NCI-H2107 treated with DMSO at 0.1 percent for 48 hours (cell line): ENCODE data around the gene IFIT5.
"Not testable (repeated sequence)": the region's sequence is repeated elsewhere in the genome, so short reads cannot be mapped to it uniquely, and the experiment has no call there.

ENCODE experiments used
- DNase-seq: peaks from one replicate; lab custom pipeline; 2025; ENCODE audit not compliant: unreplicated experiment; lab: John Stamatoyannopoulos, UW

Gene IFIT5

DNA sequence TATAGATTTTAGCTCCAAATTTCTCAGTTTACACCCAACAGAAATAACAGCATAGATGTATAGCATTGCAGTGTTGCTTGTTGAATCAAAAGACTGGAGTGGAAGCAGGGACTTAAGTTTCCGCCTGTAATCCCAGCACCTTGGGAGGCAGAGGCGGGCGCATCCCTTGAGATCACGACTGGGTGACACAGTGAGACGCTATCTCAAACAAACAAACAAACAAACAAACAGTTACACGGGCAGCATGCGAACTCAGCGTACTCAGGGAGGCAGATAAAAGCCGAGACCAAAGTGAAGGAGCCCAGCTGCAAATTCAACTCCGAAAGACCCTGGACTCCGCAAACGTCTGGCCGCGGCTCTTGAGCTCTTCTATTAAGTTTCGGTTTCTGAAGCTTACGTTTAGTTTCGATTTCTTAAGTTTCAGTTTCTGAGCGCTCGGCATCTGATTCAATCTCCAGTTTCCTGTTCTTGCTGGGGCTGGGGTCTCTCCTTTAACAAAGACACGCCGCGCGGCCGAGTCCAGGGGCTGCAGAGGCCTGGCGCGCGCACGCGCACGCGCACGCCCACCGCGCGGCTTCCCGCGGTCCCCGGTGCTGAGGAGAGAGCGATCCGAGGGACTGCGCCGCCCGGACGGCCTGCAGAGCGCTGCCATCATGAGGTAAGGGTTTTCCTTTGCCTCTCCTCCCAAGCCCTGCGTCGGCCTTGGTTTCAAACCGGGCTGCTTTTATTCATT is at the start of gene IFIT5:
Gene IFIT5, plus strand, starts transcription at position 423 of the 733 bp plus-strand sequence. Its CDS starts 231 bp downstream, at position 654.
- peak; percentile 45 for DNase-seq

GRCh38 chr10:89367529-89367928 is 46.8 kb upstream of the IFIT5 start:
- peak; percentile 6 for DNase-seq

DNA sequence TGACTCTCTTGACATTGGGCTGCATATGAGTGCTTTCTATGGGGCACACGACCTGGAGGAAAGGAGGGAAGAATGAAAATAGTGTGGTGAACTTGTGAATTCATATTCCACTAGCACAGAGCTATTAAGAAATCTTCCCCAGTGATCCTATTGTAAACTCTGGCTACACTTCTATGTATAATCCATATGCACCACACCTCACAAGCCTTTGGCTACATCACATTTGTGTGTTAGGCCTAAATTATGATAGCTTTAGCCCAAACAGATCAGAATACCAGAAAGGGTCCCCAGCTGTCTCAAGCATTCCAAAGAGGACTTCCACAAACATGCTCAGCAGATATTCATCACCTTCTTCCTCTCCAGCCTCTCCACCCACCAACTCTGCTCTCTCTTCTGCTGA is 46.2 kb upstream of the IFIT5 start:
- no peak for DNase-seq

DNA sequence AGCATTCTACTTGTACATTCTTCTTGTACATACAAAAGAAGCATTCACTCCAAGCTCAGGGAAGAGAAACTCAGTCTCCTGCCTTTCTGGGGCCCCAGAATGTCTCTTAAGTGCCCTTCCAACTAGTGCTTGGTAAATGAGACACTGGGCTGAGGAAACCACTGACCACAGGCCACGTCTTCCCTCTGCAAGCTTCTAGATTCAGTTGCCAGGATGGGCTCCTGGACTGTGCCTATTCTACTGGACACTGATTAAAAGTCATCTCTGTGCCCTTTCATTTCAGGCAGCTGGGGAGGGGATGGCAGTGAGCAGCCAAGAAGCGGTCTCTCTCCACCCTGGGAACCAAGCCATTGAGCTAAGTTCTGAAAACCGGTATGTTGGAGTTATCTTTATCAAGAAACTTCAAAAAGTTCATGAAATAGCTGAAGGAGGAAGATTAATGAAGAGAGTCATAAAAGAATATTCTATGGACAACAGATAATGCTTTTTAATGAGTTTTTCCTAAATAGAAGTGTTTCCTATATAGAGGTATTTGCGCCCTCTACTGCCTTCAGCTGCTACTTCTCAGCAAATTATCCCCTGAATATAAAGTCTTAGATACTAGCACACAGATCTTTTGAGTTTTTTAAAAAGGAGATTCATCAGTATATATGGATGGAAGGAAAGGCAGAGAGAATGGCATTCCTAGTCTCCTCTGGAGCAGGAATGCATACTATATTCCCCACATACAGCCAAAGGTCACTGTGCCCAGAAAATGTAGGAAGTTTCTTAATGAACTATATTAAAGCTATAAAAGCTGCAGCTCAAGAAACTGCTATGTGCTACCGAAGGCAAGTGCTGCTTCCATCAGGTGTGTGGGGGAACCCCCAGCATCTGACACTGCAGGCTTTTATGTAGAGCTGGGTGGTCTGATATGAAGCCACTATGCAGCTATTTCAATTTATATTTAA is 44.9 kb upstream of the IFIT5 start:
- no peak for DNase-seq

DNA sequence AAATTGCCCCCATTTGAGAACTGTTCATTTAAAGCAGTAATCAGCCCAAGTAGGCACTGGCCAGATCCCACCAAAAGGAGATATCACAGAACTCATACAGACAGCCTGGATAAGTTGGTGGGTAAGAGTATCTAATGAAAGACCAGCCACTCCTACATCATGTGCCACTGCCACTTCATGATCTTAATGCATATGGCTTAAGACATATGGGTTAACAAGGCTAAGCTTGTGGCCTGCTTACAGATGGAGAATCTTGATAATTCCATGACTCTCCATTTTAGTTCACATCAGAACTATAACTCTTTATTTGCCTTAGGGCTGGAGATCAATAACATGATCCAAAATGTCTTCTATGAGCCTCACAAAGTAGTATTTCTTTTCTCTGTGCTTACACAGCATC is 43.3 kb upstream of the IFIT5 start:
- no peak for DNase-seq

GRCh38 chr10:89371987-89372386 is 42.4 kb upstream of the IFIT5 start:
- no peak for DNase-seq

GRCh38 chr10:89373916-89374711 is 40.3 kb upstream of the IFIT5 start:
- no peak for DNase-seq

GRCh38 chr10:89374713-89375141 is 39.6 kb upstream of the IFIT5 start:
- no peak for DNase-seq

DNA sequence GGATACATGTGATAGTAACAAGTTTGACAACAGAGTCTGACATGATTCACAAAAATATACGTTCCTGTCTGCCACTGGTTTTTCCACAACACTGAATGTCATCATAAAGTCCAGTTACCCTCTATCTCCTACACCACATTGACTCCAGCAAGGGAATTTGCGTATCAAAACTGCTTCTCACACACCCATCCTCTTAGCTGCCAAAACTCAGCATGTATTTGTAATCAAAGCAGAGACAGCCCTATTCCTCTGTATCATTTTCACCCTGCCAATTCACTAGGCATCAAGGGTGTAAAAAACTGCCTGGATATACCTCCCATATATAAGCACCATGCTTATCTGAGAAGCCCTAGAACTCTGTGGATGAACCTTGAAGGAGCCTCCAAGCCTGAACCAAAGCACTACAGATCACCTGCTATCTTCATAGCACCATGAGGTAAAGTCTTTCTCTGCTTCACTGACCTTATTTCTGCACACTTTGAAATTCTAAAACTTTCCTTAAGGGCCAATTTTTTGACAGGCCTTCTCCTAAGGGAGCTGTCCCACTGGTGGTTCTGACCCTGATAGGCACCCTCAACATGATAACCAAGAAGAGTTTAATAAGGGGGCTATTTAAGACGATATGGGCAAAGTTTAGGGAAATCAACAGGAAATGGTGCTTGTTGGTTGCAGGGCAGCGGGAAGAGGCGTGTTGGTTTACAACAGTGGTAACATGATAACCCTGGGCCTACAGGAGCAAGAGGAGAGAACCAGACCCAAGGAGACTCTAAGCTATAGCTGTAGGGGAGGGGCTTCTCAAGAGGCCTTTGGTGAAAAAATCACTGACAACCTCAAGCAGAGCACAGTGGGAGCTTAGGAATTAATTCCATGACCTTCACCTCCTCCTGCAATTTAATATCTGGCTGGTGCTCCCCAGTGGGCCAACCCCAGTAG is 36.4 kb upstream of the IFIT5 start, which contains the start of gene IFIT1B:
Gene IFIT1B, plus strand, starts transcription at position 352 of the 933 bp plus-strand sequence. Its CDS starts 80 bp downstream, at position 432.
- DNase-seq = no peak

DNA sequence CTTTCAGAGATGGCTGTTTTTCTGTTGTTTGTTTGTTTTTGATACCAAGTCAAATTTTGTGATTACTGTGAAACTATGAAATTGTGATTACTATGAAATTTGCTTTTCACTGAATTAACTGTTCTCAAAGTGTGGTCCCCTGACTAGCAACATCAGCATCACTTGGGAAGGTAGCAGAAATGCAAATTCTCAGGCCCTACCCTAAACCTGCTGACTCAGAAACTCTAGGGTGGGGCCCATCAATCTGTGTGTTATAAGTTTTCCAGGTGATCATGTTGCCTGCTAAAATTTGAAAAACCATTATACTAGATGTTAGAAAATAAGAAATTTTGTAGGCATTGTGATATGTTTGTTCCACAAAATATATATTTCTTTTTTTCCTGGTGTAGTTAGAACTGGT is 35.3 kb upstream of the IFIT5 start:
- no peak for DNase-seq

GRCh38 chr10:89382757-89383156 is 31.6 kb upstream of the IFIT5 start:
- DNase-seq = no peak

- DNase-seq = no peak
Measured at GRCh38 chr10:89384474-89385340, 29.7 kb upstream of the IFIT5 start.

GRCh38 chr10:89388806-89389205 is 25.6 kb upstream of the IFIT5 start:
- no peak for DNase-seq

GRCh38 chr10:89389254-89389653 is 25.1 kb upstream of the IFIT5 start:
- DNase-seq = no peak

GRCh38 chr10:89390476-89391225 is 23.7 kb upstream of the IFIT5 start:
- DNase-seq = no peak

GRCh38 chr10:89391226-89391576 is 23.2 kb upstream of the IFIT5 start:
- DNase-seq = not testable (repeated sequence)

- DNase-seq = peak; percentile 44
Measured at GRCh38 chr10:89391907-89392756, 22.2 kb upstream of the IFIT5 start, which contains the start of gene IFIT1. TSS of gene IFIT1 (plus strand) at chr10:89392623. CDS start at chr10:89392713, 90 bp downstream.
